ENCODE results near the gene LRP8.

GRCh38 chr1:53265581-53265980, 62.3 kb downstream of the LRP8 start:
- TF ChIP-seq CTCF (IDR thresholded peaks at IDR 0.05): no peak
- TF ChIP-seq POLR2A (IDR thresholded peaks at IDR 0.05): no peak
